OCI-LY3 (cell line): ENCODE data around the gene COG2.

Experiments used
- H2AFZ ChIP-seq: fragments of 200-600, 300-600 bp; shearing (Covaris generic); 2 replicates; pipeline ENCODE4 v1.6.0; 2014; ENCODE audit warnings: antibody characterized with exemption, low read depth, low read length
- H3K27ac ChIP-seq: fragments of 200-600, 300-600 bp; sonication (generic); 2 replicates; pipeline ENCODE4 v1.5.1; 2014; ENCODE audit warnings: mild to moderate bottlenecking, low read length, moderate library complexity, mixed read lengths
- H3K27me3 ChIP-seq: fragments of 200-600, 300-600 bp; sonication (generic); 2 replicates; pipeline ENCODE4 v1.6.1; 2014; ENCODE audit warnings: low read depth, low read length, mixed read lengths
- H3K36me3 ChIP-seq: fragments of 200-600, 300-600 bp; sonication (generic); replicated peaks from 2 replicates; pipeline ENCODE3; 2014; ENCODE audit warnings: low read depth, low read length, mixed read lengths
- H3K4me1 ChIP-seq: fragments of 300-600, 200-600 bp; sonication (generic); 2 replicates; pipeline ENCODE4 v1.6.1; 2014; ENCODE audit warnings: low read length, mixed read lengths
- H3K4me2 ChIP-seq: fragments of 200-600, 300-600 bp; sonication (generic); 2 replicates; pipeline ENCODE4 v1.6.1; 2014; ENCODE audit warnings: low read length, mixed read lengths
- H3K4me3 ChIP-seq: fragments of 300-600, 200-600 bp; sonication (generic); 2 replicates; pipeline ENCODE4 v1.5.1; 2014; ENCODE audit warnings: antibody characterized with exemption, mild to moderate bottlenecking, low read length, moderate library complexity
- H3K79me2 ChIP-seq: fragments of 300-600, 200-600 bp; shearing (Covaris generic); 2 replicates; pipeline ENCODE4 v1.6.1; 2014; ENCODE audit warnings: mild to moderate bottlenecking, low read length, mixed read lengths
- H3K9ac ChIP-seq: fragments of 300-600, 200-600 bp; shearing (Covaris generic); 2 replicates; pipeline ENCODE4 v1.6.0; 2014; ENCODE audit warnings: mild to moderate bottlenecking, low read length, moderate library complexity
- H3K9me3 ChIP-seq: fragments of 200-600, 300-600 bp; shearing (Covaris generic); 2 replicates; pipeline ENCODE4 v1.6.1; 2014; ENCODE audit warnings: low read length, mixed read lengths; ENCODE audit not compliant: insufficient read depth
- H4K20me1 ChIP-seq: fragments of 200-600, 300-600 bp; sonication (generic); 2 replicates; pipeline ENCODE4 v1.6.1; 2016; ENCODE audit warnings: low read length, mixed read lengths; ENCODE audit not compliant: insufficient read depth
- EZH2phosphoT487 ChIP-seq: fragments of 200-600 bp; shearing (Covaris generic); IDR thresholded peaks from 2 replicates; pipeline ENCODE4 v1.6.1; 2018; ENCODE audit warnings: antibody characterized with exemption, mixed run types, low read depth
- TF ChIP-seq, protein P1 (sequence below): fragments of 200-600, 300-600 bp; sonication (generic); IDR thresholded peaks from 2 replicates; pipeline ENCODE4 v1.5.1; 2014; ENCODE audit warnings: antibody characterized with exemption, low read length, low read depth

COG2 gene

DNA sequence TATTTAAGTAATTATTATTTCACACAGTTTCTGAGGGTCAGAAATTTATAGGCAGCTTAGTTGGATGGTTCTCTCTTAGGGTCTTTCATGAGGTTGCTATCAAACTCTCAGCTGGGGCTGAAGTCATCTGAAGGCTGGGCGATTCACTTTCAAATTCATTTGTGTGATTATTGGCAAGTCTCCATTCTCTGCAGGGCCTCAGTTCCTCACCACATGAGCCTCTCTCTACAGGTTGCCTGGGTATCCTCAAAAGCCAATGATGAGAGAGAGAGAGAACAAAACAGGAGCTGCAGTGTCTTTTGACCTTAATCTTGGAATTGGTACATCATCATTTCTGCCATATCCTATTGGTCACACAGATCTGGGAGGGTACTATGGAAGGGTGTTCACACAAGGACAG lies 29.6 kb upstream of the COG2 start:
- H3K27ac ChIP-seq = no peak overlapping the region
- no peak overlapping the region for H3K4me3 ChIP-seq
- H3K79me2 ChIP-seq = no peaks in the 10 kb centered on the region
- no peak overlapping the region for H3K9ac ChIP-seq
- peaks cover 14% of the 10 kb centered on the region for H3K4me1 ChIP-seq
- H3K27me3 ChIP-seq = peaks cover 33% of the 10 kb centered on the region
- no peaks in the 10 kb centered on the region for H3K36me3 ChIP-seq
- no peak for TF ChIP-seq EZH2phosphoT487
- TF ChIP-seq, protein P1, sequence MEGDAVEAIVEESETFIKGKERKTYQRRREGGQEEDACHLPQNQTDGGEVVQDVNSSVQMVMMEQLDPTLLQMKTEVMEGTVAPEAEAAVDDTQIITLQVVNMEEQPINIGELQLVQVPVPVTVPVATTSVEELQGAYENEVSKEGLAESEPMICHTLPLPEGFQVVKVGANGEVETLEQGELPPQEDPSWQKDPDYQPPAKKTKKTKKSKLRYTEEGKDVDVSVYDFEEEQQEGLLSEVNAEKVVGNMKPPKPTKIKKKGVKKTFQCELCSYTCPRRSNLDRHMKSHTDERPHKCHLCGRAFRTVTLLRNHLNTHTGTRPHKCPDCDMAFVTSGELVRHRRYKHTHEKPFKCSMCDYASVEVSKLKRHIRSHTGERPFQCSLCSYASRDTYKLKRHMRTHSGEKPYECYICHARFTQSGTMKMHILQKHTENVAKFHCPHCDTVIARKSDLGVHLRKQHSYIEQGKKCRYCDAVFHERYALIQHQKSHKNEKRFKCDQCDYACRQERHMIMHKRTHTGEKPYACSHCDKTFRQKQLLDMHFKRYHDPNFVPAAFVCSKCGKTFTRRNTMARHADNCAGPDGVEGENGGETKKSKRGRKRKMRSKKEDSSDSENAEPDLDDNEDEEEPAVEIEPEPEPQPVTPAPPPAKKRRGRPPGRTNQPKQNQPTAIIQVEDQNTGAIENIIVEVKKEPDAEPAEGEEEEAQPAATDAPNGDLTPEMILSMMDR = no peak
- H2AFZ ChIP-seq = no peak overlapping the region
- H3K9me3 ChIP-seq = no peaks in the 10 kb centered on the region
- H4K20me1 ChIP-seq = no peaks in the 10 kb centered on the region
- H3K4me2 ChIP-seq = no peak overlapping the region

DNA sequence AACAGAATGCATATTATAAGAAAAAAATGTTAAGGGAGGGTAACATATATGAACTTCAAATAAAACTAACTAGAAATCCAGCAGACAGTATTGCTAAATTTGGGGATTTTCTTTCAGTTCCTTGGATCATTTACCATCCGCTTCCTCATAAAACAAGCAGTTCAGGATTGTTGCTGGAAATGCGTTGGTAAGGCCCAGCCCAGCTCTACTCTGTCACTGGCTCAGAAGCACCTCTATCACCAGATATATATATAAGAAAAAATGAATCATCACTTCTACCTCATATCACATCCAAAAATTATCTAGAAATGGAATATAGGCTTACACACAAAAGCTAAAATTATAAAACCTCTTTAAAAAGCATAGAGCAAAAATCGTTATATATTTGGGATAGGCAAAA lies 28.2 kb upstream of the COG2 start:
- H3K4me2 ChIP-seq = no peak overlapping the region
- no peak overlapping the region for H3K27ac ChIP-seq
- peaks cover 9% of the 10 kb centered on the region for H3K4me1 ChIP-seq
- H4K20me1 ChIP-seq = no peaks in the 10 kb centered on the region
- H2AFZ ChIP-seq = no peak overlapping the region
- H3K9me3 ChIP-seq = no peaks in the 10 kb centered on the region
- H3K27me3 ChIP-seq = peaks cover 47% of the 10 kb centered on the region
- H3K4me3 ChIP-seq = no peak overlapping the region
- H3K36me3 ChIP-seq = no peaks in the 10 kb centered on the region
- H3K9ac ChIP-seq = no peak overlapping the region
- no peak for TF ChIP-seq EZH2phosphoT487
- TF ChIP-seq, protein P1 = no peak
- H3K79me2 ChIP-seq = no peaks in the 10 kb centered on the region

DNA sequence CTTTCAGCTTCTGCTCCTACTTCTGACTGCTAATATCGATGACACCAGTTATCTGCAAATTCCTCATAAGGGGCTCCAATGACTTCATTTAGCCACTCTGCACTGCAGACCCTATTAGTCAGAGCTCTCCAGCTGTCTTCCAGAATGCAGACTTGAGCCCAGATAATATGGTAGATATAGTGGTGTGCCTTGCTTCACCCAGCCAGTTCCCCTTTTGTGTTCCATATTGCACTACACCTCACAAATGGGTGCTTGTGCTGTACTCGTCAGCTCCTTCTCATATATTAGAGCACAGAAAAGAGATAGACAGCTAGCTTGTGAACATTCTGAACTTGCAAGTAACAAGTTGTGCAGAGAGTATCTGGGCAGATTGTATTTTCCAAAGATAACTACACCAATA lies 23.7 kb upstream of the COG2 start:
- TF ChIP-seq, protein P1 = no peak
- no peak for TF ChIP-seq EZH2phosphoT487
- H3K36me3 ChIP-seq = no peaks in the 10 kb centered on the region
- H2AFZ ChIP-seq = no peak overlapping the region
- peaks cover 6% of the 10 kb centered on the region; the same call in 1 of the 2 replicates for H3K4me1 ChIP-seq
- H3K79me2 ChIP-seq = no peaks in the 10 kb centered on the region
- no peak overlapping the region for H3K4me3 ChIP-seq
- no peaks in the 10 kb centered on the region for H4K20me1 ChIP-seq
- peaks cover 40% of the 10 kb centered on the region for H3K27me3 ChIP-seq
- H3K9me3 ChIP-seq = no peaks in the 10 kb centered on the region; the same call in 1 of the 2 replicates
- H3K9ac ChIP-seq = no peak overlapping the region
- H3K4me2 ChIP-seq = no peak overlapping the region
- H3K27ac ChIP-seq = no peak overlapping the region

DNA sequence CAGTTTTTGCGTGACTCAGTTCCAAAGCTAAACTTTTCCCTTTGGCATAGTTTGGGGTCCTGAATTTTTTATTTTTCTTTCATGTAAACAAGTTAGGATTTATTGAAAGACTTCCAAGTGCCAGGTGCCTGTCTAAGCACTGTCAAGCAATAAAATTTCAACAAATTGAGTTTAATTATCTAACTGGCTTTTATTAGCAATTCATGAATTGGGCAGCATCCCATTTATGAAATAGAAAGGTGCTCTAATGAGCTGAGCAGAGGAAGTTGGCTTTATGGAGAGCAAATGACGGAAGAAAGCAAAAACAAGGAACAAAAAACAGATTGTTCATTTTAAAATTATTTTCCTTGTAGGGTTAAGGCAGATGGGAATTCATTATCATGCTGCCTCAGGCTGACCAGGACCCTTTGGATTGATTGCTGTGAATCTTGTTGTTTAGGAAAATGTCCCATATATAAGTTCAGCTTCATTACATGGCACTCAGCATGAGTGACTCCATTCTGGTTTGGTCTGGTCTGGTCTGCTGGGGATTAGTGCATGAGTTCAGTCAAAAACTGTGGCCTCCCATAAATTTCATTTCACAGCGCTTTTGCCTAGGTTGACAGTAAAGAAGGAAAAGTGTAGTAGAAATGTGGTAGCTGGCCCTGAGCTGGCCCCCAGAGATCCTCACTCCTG lies 21.5 kb upstream of the COG2 start:
- Histone ChIP-seq H3K36me3 (no peaks in the 10 kb centered on the region), H3K27ac (no peak overlapping the region), H3K9me3 (no peaks in the 10 kb centered on the region; the same call in 1 of the 2 replicates), H3K4me3 (no peak overlapping the region), H4K20me1 (no peaks in the 10 kb centered on the region), H3K27me3 (peaks cover 33% of the 10 kb centered on the region), H3K4me1 (peaks cover 6% of the 10 kb centered on the region; the same call in 1 of the 2 replicates), H3K9ac (no peak overlapping the region), H2AFZ (no peak overlapping the region), H3K4me2 (no peak overlapping the region), H3K79me2 (no peaks in the 10 kb centered on the region)
- TF ChIP-seq, protein P1 = no peak
- TF ChIP-seq EZH2phosphoT487 = no peak
